GM23338 (cell line): ENCODE results near the gene TCERG1L. TPM values are rescaled to one million over a fixed set of nuclear protein-coding genes. Genes with fewer than 3 reads are reported as not detected.

Experiments used
- ATAC-seq: fragments of 200-7000 bp; cut with Tn5 transposase; 3 replicates; pipeline ENCODE4 v1.9.1; 2020
- DNase-seq: peaks from one replicate; pipeline ENCODE4 v3.0.0-alpha.2; 2015; ENCODE audit warnings: low spot score
- H2AFZ ChIP-seq: fragments of 200-600 bp; sonication (generic); 2 replicates; pipeline ENCODE4 v1.8.0; 2016; ENCODE audit warnings: antibody characterized with exemption, mild to moderate bottlenecking, moderate library complexity
- H3F3A ChIP-seq: fragments of 200-600 bp; sonication (generic); replicated peaks from 2 replicates; pipeline ENCODE4 v1.8.0; 2017; ENCODE audit warnings: antibody characterized with exemption, mixed run types, low read depth
- H3K27ac ChIP-seq: fragments of 200-600 bp; sonication (generic); 2 replicates; pipeline ENCODE4 v1.6.1; 2016; ENCODE audit warnings: low read depth
- H3K27me3 ChIP-seq: fragments of 200-600 bp; sonication (generic); 2 replicates; pipeline ENCODE4 v1.8.0; 2016; ENCODE audit warnings: mild to moderate bottlenecking, mixed run types, moderate library complexity; ENCODE audit not compliant: insufficient read depth
- H3K36me3 ChIP-seq: fragments of 200-600 bp; sonication (generic); 2 replicates; pipeline ENCODE4 v1.8.0; 2016; ENCODE audit warnings: mild to moderate bottlenecking; ENCODE audit not compliant: insufficient read depth
- H3K4me1 ChIP-seq: fragments of 200-600 bp; sonication (generic); 2 replicates; pipeline ENCODE4 v1.8.0; 2016; ENCODE audit warnings: mild to moderate bottlenecking, moderate library complexity; ENCODE audit not compliant: insufficient read depth
- H3K4me2 ChIP-seq: fragments of 200-600 bp; sonication (generic); 2 replicates; pipeline ENCODE4 v1.7.1; 2017; ENCODE audit warnings: mixed run types
- H3K4me3 ChIP-seq: fragments of 200-600 bp; sonication (generic); 2 replicates; pipeline ENCODE4 v1.6.1; 2016; ENCODE audit warnings: mixed run types
- H3K79me2 ChIP-seq: fragments of 200-600 bp; sonication (generic); replicated peaks from 2 replicates; pipeline ENCODE4 v1.8.0; 2017; ENCODE audit warnings: mild to moderate bottlenecking; ENCODE audit not compliant: insufficient read depth
- H3K9me2 ChIP-seq: fragments of 200-600 bp; sonication (generic); 2 replicates; pipeline ENCODE4 v1.8.0; 2017; ENCODE audit not compliant: insufficient read depth
- H4K20me1 ChIP-seq: fragments of 200-600 bp; sonication (generic); replicated peaks from 2 replicates; pipeline ENCODE4 v1.8.0; 2017; ENCODE audit warnings: mild to moderate bottlenecking; ENCODE audit not compliant: insufficient read depth
- H3K27ac Mint-ChIP-seq: 2 replicates; pipeline ENCODE4 v1.8.0; 2020; ENCODE audit warnings: inconsistent platforms, mild to moderate bottlenecking, moderate library complexity, mixed read lengths
- H3K27me3 Mint-ChIP-seq: 3 replicates; pipeline ENCODE4 v1.8.0; 2022; ENCODE audit warnings: low read depth, mild to moderate bottlenecking, moderate library complexity, mixed read lengths, inconsistent platforms; ENCODE audit not compliant: insufficient read depth, poor library complexity
- H3K36me3 Mint-ChIP-seq: 3 replicates; pipeline ENCODE4 v1.8.0; 2021; ENCODE audit warnings: low read depth, mild to moderate bottlenecking, inconsistent platforms, moderate library complexity, mixed read lengths
- H3K4me1 Mint-ChIP-seq: 3 replicates; pipeline ENCODE4 v1.8.0; 2020; ENCODE audit warnings: mild to moderate bottlenecking, inconsistent platforms, mixed read lengths
- H3K4me3 Mint-ChIP-seq: 3 replicates; pipeline ENCODE4 v1.8.0; 2021; ENCODE audit warnings: moderate library complexity, mild to moderate bottlenecking, inconsistent platforms, mixed read lengths
- H3K9me3 Mint-ChIP-seq: 3 replicates; pipeline ENCODE4 v1.8.0; 2020; ENCODE audit warnings: moderate library complexity, mild to moderate bottlenecking, inconsistent platforms, mixed read lengths
- CTCF ChIP-seq, 2 experiments: fragments of 200-600 bp in 1 of 2; sonication (generic) in 1 of 2; conservative IDR thresholded peaks; 2 replicates each; pipeline versions ENCODE4 v1.5.1 to v1.6.1; 2016 to 2017; ENCODE audit warnings: antibody characterized with exemption in 2 of 2, low read depth in 2 of 2, mild to moderate bottlenecking in 2 of 2, moderate library complexity in 1 of 2
- EZH2 ChIP-seq: fragments of 200-600 bp; sonication (generic); IDR thresholded peaks from one replicate; pipeline ENCODE4 v1.8.0; 2017; ENCODE audit warnings: antibody characterized with exemption, mild to moderate bottlenecking, low read depth; ENCODE audit not compliant: unreplicated experiment
- JUNB ChIP-seq: IDR thresholded peaks from one replicate; pipeline ENCODE4 v1.6.1; 2016; ENCODE audit warnings: antibody characterized with exemption; ENCODE audit not compliant: unreplicated experiment
- POLR2AphosphoS5 ChIP-seq: IDR thresholded peaks from 2 replicates; pipeline ENCODE4 v1.6.1; 2016; ENCODE audit warnings: antibody characterized with exemption, low read depth
- REST ChIP-seq: IDR thresholded peaks from one replicate; pipeline ENCODE4 v1.6.1; 2018; ENCODE audit warnings: antibody characterized with exemption; ENCODE audit not compliant: unreplicated experiment
- ZNF331 ChIP-seq: fragments of 250-450 bp; sonication (Bioruptor Pico); IDR thresholded peaks from 2 replicates; pipeline ENCODE4 v1.5.0; 2020; ENCODE audit warnings: low read depth, mild to moderate bottlenecking, moderate library complexity
- polyA plus RNA-seq: library from polyadenylated mRNA; unstranded; fragments of >200 nt; fragmentation: Nextera tagmentation; extraction: Ambion mirVana; gene quantifications from 2 replicates; pipeline ENCODE4 v1.2.1, GENCODE V29; 2016
- total RNA-seq: library from RNA; depleted of rRNA; stranded (reverse); fragments of >200 nt; shearing (Covaris generic); gene quantifications from 2 replicates; pipeline ENCODE4 v1.2.3, GENCODE V29; 2014
- TF ChIP-seq, protein P1 (sequence below): IDR thresholded peaks from 2 replicates; pipeline ENCODE4 v1.6.1; 2016; ENCODE audit warnings: antibody characterized with exemption
- TF ChIP-seq, protein P2 (sequence below): fragments of 250-450 bp; sonication (Bioruptor Pico); IDR thresholded peaks from 2 replicates; pipeline ENCODE4 v1.5.0; 2020; ENCODE audit warnings: mild to moderate bottlenecking, moderate library complexity

The TCERG1L gene
- total and polyA plus RNA-seq, 2 experiments from 2014 or later = 3.9 to 5.5 TPM

GRCh38 chr10:131048606-131049005 is 262.9 kb downstream of the TCERG1L start:
- Histone ChIP-seq H4K20me1 (no peaks in the 10 kb centered on the region), H3K27me3 (no peaks in the 10 kb centered on the region), H2AFZ (no peak overlapping the region), H3K27ac (peak overlapping the region; percentile 94), H3K79me2 (no peaks in the 10 kb centered on the region), H3K4me2 (peak overlapping the region; percentile 62; the same call in 1 of the 2 replicates), H3K4me3 (no peak overlapping the region), H3K9me2 (0 out of 2 replicates have a peak, but pooled peaks cover 5% of the 10 kb centered on the region), H3K36me3 (0 out of 2 replicates have a peak, but pooled peaks cover 9% of the 10 kb centered on the region), H3K4me1 (peaks cover 8% of the 10 kb centered on the region; the same call in 1 of the 2 replicates), H3F3A (peaks cover 8% of the 10 kb centered on the region; the same call in 1 of the 2 replicates)
- H3K4me1 Mint-ChIP-seq = peaks cover 21% of the 10 kb centered on the region
- ATAC-seq = peak; percentile 63
- DNase-seq = peak; percentile 34
- TF ChIP-seq, protein P1, sequence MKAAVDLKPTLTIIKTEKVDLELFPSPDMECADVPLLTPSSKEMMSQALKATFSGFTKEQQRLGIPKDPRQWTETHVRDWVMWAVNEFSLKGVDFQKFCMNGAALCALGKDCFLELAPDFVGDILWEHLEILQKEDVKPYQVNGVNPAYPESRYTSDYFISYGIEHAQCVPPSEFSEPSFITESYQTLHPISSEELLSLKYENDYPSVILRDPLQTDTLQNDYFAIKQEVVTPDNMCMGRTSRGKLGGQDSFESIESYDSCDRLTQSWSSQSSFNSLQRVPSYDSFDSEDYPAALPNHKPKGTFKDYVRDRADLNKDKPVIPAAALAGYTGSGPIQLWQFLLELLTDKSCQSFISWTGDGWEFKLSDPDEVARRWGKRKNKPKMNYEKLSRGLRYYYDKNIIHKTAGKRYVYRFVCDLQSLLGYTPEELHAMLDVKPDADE = no peak
- TF ChIP-seq CTCF (conservative IDR thresholded peaks at IDR 0.05; ENCODE audit: low read depth in 2 of 2) (no peak), JUNB (no peak), POLR2AphosphoS5 (no peak), EZH2 (no peak), ZNF331 (CRISPR knock-in tag) (no peak), REST (peak; percentile 52)
- TF ChIP-seq, protein P2, sequence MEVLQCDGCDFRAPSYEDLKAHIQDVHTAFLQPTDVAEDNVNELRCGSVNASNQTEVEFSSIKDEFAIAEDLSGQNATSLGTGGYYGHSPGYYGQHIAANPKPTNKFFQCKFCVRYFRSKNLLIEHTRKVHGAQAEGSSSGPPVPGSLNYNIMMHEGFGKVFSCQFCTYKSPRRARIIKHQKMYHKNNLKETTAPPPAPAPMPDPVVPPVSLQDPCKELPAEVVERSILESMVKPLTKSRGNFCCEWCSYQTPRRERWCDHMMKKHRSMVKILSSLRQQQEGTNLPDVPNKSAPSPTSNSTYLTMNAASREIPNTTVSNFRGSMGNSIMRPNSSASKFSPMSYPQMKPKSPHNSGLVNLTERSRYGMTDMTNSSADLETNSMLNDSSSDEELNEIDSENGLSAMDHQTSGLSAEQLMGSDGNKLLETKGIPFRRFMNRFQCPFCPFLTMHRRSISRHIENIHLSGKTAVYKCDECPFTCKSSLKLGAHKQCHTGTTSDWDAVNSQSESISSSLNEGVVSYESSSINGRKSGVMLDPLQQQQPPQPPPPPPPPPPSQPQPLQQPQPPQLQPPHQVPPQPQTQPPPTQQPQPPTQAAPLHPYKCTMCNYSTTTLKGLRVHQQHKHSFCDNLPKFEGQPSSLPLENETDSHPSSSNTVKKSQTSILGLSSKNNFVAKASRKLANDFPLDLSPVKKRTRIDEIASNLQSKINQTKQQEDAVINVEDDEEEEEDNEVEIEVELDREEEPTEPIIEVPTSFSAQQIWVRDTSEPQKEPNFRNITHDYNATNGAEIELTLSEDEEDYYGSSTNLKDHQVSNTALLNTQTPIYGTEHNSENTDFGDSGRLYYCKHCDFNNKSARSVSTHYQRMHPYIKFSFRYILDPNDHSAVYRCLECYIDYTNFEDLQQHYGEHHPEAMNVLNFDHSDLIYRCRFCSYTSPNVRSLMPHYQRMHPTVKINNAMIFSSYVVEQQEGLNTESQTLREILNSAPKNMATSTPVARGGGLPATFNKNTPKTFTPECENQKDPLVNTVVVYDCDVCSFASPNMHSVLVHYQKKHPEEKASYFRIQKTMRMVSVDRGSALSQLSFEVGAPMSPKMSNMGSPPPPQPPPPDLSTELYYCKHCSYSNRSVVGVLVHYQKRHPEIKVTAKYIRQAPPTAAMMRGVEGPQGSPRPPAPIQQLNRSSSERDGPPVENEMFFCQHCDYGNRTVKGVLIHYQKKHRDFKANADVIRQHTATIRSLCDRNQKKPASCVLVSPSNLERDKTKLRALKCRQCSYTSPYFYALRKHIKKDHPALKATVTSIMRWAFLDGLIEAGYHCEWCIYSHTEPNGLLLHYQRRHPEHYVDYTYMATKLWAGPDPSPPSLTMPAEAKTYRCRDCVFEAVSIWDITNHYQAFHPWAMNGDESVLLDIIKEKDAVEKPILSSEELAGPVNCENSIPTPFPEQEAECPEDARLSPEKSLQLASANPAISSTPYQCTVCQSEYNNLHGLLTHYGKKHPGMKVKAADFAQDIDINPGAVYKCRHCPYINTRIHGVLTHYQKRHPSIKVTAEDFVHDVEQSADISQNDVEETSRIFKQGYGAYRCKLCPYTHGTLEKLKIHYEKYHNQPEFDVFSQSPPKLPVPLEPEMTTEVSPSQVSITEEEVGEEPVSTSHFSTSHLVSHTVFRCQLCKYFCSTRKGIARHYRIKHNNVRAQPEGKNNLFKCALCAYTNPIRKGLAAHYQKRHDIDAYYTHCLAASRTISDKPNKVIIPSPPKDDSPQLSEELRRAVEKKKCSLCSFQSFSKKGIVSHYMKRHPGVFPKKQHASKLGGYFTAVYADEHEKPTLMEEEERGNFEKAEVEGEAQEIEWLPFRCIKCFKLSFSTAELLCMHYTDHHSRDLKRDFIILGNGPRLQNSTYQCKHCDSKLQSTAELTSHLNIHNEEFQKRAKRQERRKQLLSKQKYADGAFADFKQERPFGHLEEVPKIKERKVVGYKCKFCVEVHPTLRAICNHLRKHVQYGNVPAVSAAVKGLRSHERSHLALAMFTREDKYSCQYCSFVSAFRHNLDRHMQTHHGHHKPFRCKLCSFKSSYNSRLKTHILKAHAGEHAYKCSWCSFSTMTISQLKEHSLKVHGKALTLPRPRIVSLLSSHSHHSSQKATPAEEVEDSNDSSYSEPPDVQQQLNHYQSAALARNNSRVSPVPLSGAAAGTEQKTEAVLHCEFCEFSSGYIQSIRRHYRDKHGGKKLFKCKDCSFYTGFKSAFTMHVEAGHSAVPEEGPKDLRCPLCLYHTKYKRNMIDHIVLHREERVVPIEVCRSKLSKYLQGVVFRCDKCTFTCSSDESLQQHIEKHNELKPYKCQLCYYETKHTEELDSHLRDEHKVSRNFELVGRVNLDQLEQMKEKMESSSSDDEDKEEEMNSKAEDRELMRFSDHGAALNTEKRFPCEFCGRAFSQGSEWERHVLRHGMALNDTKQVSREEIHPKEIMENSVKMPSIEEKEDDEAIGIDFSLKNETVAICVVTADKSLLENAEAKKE (CRISPR knock-in tag) = no peak
- H3K27me3 Mint-ChIP-seq = peaks cover 16% of the 10 kb centered on the region
- H3K36me3 Mint-ChIP-seq = peaks cover 68% of the 10 kb centered on the region
- H3K4me3 Mint-ChIP-seq = no peak overlapping the region
- H3K27ac Mint-ChIP-seq = peak overlapping the region; percentile 85
- H3K9me3 Mint-ChIP-seq = peaks cover 94% of the 10 kb centered on the region
